Breast epithelium (tissue), 3 donors: ENCODE results near the gene FES.

ENCODE experiments used
- POLR2AphosphoS5 ChIP-seq, 3 donors: sonication (generic); formaldehyde crosslinking; IDR thresholded peaks; one replicate each; pipeline ENCODE4 v1.6.1; 2017; ENCODE audit warnings: antibody characterized with exemption in 3 of 3
- TF ChIP-seq, protein P1 (sequence below), 3 donors: fragments of 450-650 bp; IDR thresholded peaks; one replicate each; pipeline ENCODE4 v1.5.1; 2016 to 2017; ENCODE audit warnings: antibody characterized with exemption in 3 of 3, mild to moderate bottlenecking in 3 of 3, moderate library complexity in 3 of 3

DNA sequence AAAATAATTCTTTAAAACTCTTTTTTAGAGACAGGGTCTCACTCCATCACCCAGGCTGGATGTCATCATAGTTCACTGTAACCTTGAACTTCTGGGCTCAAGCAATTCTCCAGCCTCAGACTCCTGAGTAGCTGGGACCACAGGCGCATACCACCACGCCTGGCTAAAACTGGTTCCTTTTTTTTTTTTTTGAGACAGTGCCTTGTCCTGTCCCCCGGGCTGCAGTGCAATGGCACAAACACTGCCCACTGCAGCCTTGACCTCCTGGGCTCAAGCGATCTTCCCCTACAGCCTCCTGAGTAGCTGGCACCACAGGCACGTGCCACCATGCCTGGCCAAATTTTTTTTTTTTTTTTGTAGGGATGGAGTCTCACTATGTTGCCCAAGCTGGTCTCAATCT is 39.6 kb upstream of the FES start:
- TF ChIP-seq, protein P1, sequence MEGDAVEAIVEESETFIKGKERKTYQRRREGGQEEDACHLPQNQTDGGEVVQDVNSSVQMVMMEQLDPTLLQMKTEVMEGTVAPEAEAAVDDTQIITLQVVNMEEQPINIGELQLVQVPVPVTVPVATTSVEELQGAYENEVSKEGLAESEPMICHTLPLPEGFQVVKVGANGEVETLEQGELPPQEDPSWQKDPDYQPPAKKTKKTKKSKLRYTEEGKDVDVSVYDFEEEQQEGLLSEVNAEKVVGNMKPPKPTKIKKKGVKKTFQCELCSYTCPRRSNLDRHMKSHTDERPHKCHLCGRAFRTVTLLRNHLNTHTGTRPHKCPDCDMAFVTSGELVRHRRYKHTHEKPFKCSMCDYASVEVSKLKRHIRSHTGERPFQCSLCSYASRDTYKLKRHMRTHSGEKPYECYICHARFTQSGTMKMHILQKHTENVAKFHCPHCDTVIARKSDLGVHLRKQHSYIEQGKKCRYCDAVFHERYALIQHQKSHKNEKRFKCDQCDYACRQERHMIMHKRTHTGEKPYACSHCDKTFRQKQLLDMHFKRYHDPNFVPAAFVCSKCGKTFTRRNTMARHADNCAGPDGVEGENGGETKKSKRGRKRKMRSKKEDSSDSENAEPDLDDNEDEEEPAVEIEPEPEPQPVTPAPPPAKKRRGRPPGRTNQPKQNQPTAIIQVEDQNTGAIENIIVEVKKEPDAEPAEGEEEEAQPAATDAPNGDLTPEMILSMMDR (IDR thresholded peaks at IDR 0.05): no peak
- no peak for TF ChIP-seq POLR2AphosphoS5 (IDR thresholded peaks at IDR 0.05)
